ENCODE data around the gene LAGE3.

Gene LAGE3

DNA sequence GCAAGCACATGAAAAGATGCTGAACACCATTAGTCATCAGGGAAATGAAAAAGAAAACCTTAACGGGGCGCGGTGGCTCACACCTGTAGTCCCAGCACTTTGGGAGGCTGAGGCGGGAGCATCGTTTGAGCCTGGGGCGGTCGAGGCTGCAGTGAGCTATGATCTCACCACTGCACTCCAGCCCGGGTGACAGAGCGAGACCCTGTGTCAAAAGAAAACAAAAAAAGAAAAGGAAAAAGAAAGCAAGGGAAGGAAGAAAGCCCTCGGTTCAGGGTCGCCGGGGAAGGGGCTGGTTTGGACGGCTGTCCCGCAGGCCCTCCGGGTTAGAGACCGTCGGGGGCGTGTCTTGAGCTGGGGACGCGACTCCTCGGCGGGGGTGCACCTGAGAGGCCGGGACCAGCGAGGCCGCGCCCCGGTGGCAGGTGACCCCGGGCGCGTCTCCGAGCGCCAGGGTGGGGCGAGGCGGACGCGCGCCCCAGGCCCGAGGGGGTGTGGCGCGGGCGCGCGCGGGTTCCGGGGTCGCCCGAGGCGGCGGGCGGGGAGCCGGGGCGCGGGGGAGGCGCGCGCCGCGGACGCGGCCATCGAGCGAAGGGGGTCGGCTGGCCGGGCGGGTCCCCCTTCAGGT is 21.5 kb downstream of the LAGE3 start (continued):
- TF ChIP-seq ZNF18 (tag by site-specific recombination; IDR thresholded peaks at IDR 0.05) = no peak
- no peak for TF ChIP-seq ZNF121 (tag by site-specific recombination; IDR thresholded peaks at IDR 0.05)
- no peak for TF ChIP-seq ZNF623 (tag by site-specific recombination; IDR thresholded peaks at IDR 0.05)
- peak; percentile 66 for TF ChIP-seq ZBTB26 (tag by site-specific recombination; optimal IDR thresholded peaks at IDR 0.05)
- no peak for TF ChIP-seq ZNF629 (tag by site-specific recombination; IDR thresholded peaks at IDR 0.05)
- TF ChIP-seq, protein P1, sequence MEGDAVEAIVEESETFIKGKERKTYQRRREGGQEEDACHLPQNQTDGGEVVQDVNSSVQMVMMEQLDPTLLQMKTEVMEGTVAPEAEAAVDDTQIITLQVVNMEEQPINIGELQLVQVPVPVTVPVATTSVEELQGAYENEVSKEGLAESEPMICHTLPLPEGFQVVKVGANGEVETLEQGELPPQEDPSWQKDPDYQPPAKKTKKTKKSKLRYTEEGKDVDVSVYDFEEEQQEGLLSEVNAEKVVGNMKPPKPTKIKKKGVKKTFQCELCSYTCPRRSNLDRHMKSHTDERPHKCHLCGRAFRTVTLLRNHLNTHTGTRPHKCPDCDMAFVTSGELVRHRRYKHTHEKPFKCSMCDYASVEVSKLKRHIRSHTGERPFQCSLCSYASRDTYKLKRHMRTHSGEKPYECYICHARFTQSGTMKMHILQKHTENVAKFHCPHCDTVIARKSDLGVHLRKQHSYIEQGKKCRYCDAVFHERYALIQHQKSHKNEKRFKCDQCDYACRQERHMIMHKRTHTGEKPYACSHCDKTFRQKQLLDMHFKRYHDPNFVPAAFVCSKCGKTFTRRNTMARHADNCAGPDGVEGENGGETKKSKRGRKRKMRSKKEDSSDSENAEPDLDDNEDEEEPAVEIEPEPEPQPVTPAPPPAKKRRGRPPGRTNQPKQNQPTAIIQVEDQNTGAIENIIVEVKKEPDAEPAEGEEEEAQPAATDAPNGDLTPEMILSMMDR (tag by site-specific recombination; IDR thresholded peaks at IDR 0.05) = no peak
- TF ChIP-seq ZNF184 (tag by site-specific recombination; IDR thresholded peaks at IDR 0.05) = no peak
- TF ChIP-seq SETDB1 (IDR thresholded peaks at IDR 0.05; ENCODE audit: insufficient read length, low read length) = no peak
- TF ChIP-seq OSR2 (tag by site-specific recombination; IDR thresholded peaks at IDR 0.05) = no peak
- TF ChIP-seq ZNF426 (tag by site-specific recombination; IDR thresholded peaks at IDR 0.05) = no peak
- TF ChIP-seq ZNF600 (tag by site-specific recombination; IDR thresholded peaks at IDR 0.05) = peak; percentile 68
- no peak for TF ChIP-seq ZNF354C (tag by site-specific recombination; IDR thresholded peaks at IDR 0.05; ENCODE audit: borderline replicate concordance, low read depth)
- TF ChIP-seq ZBTB17 (tag by site-specific recombination; IDR thresholded peaks at IDR 0.05) = peak; percentile 40
- no peak for TF ChIP-seq ZNF626 (tag by site-specific recombination; IDR thresholded peaks at IDR 0.05)
- TF ChIP-seq, protein P2, sequence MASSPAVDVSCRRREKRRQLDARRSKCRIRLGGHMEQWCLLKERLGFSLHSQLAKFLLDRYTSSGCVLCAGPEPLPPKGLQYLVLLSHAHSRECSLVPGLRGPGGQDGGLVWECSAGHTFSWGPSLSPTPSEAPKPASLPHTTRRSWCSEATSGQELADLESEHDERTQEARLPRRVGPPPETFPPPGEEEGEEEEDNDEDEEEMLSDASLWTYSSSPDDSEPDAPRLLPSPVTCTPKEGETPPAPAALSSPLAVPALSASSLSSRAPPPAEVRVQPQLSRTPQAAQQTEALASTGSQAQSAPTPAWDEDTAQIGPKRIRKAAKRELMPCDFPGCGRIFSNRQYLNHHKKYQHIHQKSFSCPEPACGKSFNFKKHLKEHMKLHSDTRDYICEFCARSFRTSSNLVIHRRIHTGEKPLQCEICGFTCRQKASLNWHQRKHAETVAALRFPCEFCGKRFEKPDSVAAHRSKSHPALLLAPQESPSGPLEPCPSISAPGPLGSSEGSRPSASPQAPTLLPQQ (tag by site-specific recombination; IDR thresholded peaks at IDR 0.05) = no peak
- TF ChIP-seq ZNF843 (tag by site-specific recombination; IDR thresholded peaks at IDR 0.05) = no peak
- TF ChIP-seq, protein P3, sequence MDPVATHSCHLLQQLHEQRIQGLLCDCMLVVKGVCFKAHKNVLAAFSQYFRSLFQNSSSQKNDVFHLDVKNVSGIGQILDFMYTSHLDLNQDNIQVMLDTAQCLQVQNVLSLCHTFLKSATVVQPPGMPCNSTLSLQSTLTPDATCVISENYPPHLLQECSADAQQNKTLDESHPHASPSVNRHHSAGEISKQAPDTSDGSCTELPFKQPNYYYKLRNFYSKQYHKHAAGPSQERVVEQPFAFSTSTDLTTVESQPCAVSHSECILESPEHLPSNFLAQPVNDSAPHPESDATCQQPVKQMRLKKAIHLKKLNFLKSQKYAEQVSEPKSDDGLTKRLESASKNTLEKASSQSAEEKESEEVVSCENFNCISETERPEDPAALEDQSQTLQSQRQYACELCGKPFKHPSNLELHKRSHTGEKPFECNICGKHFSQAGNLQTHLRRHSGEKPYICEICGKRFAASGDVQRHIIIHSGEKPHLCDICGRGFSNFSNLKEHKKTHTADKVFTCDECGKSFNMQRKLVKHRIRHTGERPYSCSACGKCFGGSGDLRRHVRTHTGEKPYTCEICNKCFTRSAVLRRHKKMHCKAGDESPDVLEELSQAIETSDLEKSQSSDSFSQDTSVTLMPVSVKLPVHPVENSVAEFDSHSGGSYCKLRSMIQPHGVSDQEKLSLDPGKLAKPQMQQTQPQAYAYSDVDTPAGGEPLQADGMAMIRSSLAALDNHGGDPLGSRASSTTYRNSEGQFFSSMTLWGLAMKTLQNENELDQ (tag by site-specific recombination; IDR thresholded peaks at IDR 0.05; ENCODE audit: low read depth) = no peak
- no peak for TF ChIP-seq ZNF580 (tag by site-specific recombination; IDR thresholded peaks at IDR 0.05)
- TF ChIP-seq PRDM1 (tag by site-specific recombination; IDR thresholded peaks at IDR 0.05) = peak; percentile 95
- no peak for TF ChIP-seq MZF1 (tag by site-specific recombination; IDR thresholded peaks at IDR 0.05; ENCODE audit: borderline replicate concordance)
- TF ChIP-seq ZNF112 (tag by site-specific recombination; IDR thresholded peaks at IDR 0.05) = no peak

Measured in HEK293 (cell line).